HCT116 (cell line): ENCODE results near the gene RIMBP2.

Experiments used
- ATF3 ChIP-seq: IDR thresholded peaks from 2 replicates; pipeline ENCODE4 v1.6.1; 2012
- CBX3 ChIP-seq: IDR thresholded peaks from 2 replicates; pipeline ENCODE4 v1.6.1; 2012; ENCODE audit warnings: low read depth
- EGR1 ChIP-seq: IDR thresholded peaks from 2 replicates; pipeline ENCODE4 v1.6.1; 2012; ENCODE audit warnings: low read depth
- EZH2 ChIP-seq: fragments of 200-600 bp; sonication (generic); IDR thresholded peaks from 2 replicates; pipeline ENCODE4 v1.6.1; 2017; ENCODE audit warnings: antibody characterized with exemption, mixed run types
- POLR2A ChIP-seq: IDR thresholded peaks from 2 replicates; pipeline ENCODE4 v1.7.0; 2011; ENCODE audit warnings: borderline replicate concordance; ENCODE audit not compliant: insufficient read depth, insufficient read length; ENCODE audit errors: extremely low read depth
- POLR2AphosphoS5 ChIP-seq: IDR thresholded peaks from 2 replicates; pipeline ENCODE4 v1.6.1; 2011; ENCODE audit warnings: mild to moderate bottlenecking, low read depth, low read length, moderate library complexity
- RAD21 ChIP-seq: IDR thresholded peaks from 2 replicates; pipeline ENCODE4 v1.6.1; 2012; ENCODE audit warnings: low read depth, mild to moderate bottlenecking
- SIN3A ChIP-seq: IDR thresholded peaks from 2 replicates; pipeline ENCODE4 v1.6.1; 2012; ENCODE audit warnings: low read depth
- TF ChIP-seq, protein P1 (sequence below), 3 experiments: fragments of 200-600 bp in 1 of 3; sonication (generic) in 1 of 3; IDR thresholded peaks in 2 of 3; conservative IDR thresholded peaks in 1 of 3; 2 replicates each; pipeline ENCODE4 v1.5.1; 2012 to 2017; ENCODE audit warnings: low read depth in 2 of 3, low read length in 2 of 3, antibody characterized with exemption in 1 of 3, borderline replicate concordance in 1 of 3, control low read depth in 1 of 3, mild to moderate bottlenecking in 1 of 3, mixed read lengths in 1 of 3, mixed run types in 1 of 3, moderate library complexity in 1 of 3; ENCODE audit not compliant: insufficient read depth in 1 of 3
- TF ChIP-seq, protein P2 (sequence below): IDR thresholded peaks from 2 replicates; pipeline ENCODE4 v1.6.1; 2012; ENCODE audit warnings: low read depth

GRCh38 chr12:130508318-130508717 lies 207.8 kb downstream of the RIMBP2 start:
- TF ChIP-seq, protein P1, sequence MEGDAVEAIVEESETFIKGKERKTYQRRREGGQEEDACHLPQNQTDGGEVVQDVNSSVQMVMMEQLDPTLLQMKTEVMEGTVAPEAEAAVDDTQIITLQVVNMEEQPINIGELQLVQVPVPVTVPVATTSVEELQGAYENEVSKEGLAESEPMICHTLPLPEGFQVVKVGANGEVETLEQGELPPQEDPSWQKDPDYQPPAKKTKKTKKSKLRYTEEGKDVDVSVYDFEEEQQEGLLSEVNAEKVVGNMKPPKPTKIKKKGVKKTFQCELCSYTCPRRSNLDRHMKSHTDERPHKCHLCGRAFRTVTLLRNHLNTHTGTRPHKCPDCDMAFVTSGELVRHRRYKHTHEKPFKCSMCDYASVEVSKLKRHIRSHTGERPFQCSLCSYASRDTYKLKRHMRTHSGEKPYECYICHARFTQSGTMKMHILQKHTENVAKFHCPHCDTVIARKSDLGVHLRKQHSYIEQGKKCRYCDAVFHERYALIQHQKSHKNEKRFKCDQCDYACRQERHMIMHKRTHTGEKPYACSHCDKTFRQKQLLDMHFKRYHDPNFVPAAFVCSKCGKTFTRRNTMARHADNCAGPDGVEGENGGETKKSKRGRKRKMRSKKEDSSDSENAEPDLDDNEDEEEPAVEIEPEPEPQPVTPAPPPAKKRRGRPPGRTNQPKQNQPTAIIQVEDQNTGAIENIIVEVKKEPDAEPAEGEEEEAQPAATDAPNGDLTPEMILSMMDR (IDR thresholded peaks at IDR 0.05 in 2 of 3, conservative IDR thresholded peaks at IDR 0.05 in 1 of 3; ENCODE audit: borderline replicate concordance in 1 of 3, insufficient read depth in 1 of 3, low read depth in 2 of 3, low read length in 2 of 3): no peak
- TF ChIP-seq CBX3: no peak
- no peak for TF ChIP-seq ATF3
- no peak for TF ChIP-seq SIN3A
- TF ChIP-seq POLR2AphosphoS5: no peak
- TF ChIP-seq EZH2: no peak
- no peak for TF ChIP-seq POLR2A
- TF ChIP-seq, protein P2, sequence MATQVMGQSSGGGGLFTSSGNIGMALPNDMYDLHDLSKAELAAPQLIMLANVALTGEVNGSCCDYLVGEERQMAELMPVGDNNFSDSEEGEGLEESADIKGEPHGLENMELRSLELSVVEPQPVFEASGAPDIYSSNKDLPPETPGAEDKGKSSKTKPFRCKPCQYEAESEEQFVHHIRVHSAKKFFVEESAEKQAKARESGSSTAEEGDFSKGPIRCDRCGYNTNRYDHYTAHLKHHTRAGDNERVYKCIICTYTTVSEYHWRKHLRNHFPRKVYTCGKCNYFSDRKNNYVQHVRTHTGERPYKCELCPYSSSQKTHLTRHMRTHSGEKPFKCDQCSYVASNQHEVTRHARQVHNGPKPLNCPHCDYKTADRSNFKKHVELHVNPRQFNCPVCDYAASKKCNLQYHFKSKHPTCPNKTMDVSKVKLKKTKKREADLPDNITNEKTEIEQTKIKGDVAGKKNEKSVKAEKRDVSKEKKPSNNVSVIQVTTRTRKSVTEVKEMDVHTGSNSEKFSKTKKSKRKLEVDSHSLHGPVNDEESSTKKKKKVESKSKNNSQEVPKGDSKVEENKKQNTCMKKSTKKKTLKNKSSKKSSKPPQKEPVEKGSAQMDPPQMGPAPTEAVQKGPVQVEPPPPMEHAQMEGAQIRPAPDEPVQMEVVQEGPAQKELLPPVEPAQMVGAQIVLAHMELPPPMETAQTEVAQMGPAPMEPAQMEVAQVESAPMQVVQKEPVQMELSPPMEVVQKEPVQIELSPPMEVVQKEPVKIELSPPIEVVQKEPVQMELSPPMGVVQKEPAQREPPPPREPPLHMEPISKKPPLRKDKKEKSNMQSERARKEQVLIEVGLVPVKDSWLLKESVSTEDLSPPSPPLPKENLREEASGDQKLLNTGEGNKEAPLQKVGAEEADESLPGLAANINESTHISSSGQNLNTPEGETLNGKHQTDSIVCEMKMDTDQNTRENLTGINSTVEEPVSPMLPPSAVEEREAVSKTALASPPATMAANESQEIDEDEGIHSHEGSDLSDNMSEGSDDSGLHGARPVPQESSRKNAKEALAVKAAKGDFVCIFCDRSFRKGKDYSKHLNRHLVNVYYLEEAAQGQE: no peak
- TF ChIP-seq EGR1: no peak
- no peak for TF ChIP-seq RAD21
